Measurements from ENCODE around the gene CBLN3.

CBLN3 gene

GRCh38 chr14:24439830-24440605 lies 10.6 kb upstream of the CBLN3 start:
- DNase-seq (ENCODE audit: low read depth in 4 of 4, low spot score in 1 of 4) = no peak

- no peak for DNase-seq (ENCODE audit: low read depth in 4 of 4, low spot score in 1 of 4)
These were observed 9.8 kb upstream of the CBLN3 start for GRCh38 chr14:24439257-24439656.

GRCh38 chr14:24438223-24439097 lies 9.0 kb upstream of the CBLN3 start:
- DNase-seq (ENCODE audit: low read depth in 4 of 4, low spot score in 1 of 4) = no peak

- DNase-seq (ENCODE audit: low read depth in 4 of 4, low spot score in 1 of 4) = no peak
These were observed 8.2 kb upstream of the CBLN3 start for GRCh38 chr14:24437736-24438067.

- DNase-seq (ENCODE audit: low read depth in 4 of 4, low spot score in 1 of 4) = no peak
These were observed 7.7 kb upstream of the CBLN3 start for GRCh38 chr14:24437020-24437735.

GRCh38 chr14:24436355-24437019 lies 7.0 kb upstream of the CBLN3 start:
- DNase-seq (ENCODE audit: low read depth in 4 of 4, low spot score in 1 of 4) = no peak

- no peak for DNase-seq (ENCODE audit: low read depth in 4 of 4, low spot score in 1 of 4)
These were observed 6.5 kb upstream of the CBLN3 start for GRCh38 chr14:24435998-24436354.

- DNase-seq (ENCODE audit: low read depth in 4 of 4, low spot score in 1 of 4) = no peak
These were observed 5.8 kb upstream of the CBLN3 start for GRCh38 chr14:24435192-24435810.

GRCh38 chr14:24434676-24435075 lies 5.2 kb upstream of the CBLN3 start:
- DNase-seq (ENCODE audit: low read depth in 4 of 4, low spot score in 1 of 4) = no peak

GRCh38 chr14:24434036-24434435 lies 4.6 kb upstream of the CBLN3 start:
- DNase-seq (ENCODE audit: low read depth in 4 of 4, low spot score in 1 of 4) = no peak

GRCh38 chr14:24432259-24433131 lies 3.0 kb upstream of the CBLN3 start:
- no peak for DNase-seq (ENCODE audit: low read depth in 4 of 4, low spot score in 1 of 4)

- peak; percentile 85 to 94 (median 90) for DNase-seq (ENCODE audit: low read depth in 4 of 4, low spot score in 1 of 4)
These were observed 2.2 kb upstream of the CBLN3 start for GRCh38 chr14:24431569-24432258.

- peak in 3 of 4 experiments; percentile 35 to 68 (median 52) for DNase-seq (ENCODE audit: low read depth in 4 of 4, low spot score in 1 of 4)
These were observed 1.5 kb upstream of the CBLN3 start for GRCh38 chr14:24430682-24431568.

GRCh38 chr14:24430143-24430681 lies 744 bp upstream of the CBLN3 start:
- DNase-seq (ENCODE audit: low read depth in 4 of 4, low spot score in 1 of 4) = peak in 3 of 4 experiments; percentile 23 to 54 (median 44)

GRCh38 chr14:24428628-24429394 lies 657 bp downstream of the CBLN3 start:
- DNase-seq (ENCODE audit: low read depth in 4 of 4, low spot score in 1 of 4) = no peak

- DNase-seq (ENCODE audit: low read depth in 4 of 4, low spot score in 1 of 4) = no peak
These were observed 1.6 kb downstream of the CBLN3 start for GRCh38 chr14:24427537-24428508.

Data from stimulated activated CD4-positive, alpha-beta T cell treated with anti-CD3 and anti-CD28 coated beads, Interleukin-1b, Interleukin-23, amount 100 ng/mL, for 24 hours (primary cell).